Activated CD8-positive, alpha-beta T cell treated with anti-CD3 and anti-CD28 coated beads for 36 hours (primary cell): ENCODE results near the gene FYN. TPM values are rescaled to one million over a fixed set of nuclear protein-coding genes. Genes with fewer than 3 reads are reported as not detected.

Experiments used
- ATAC-seq: fragments of 200-7000 bp; cut with Tn5 transposase; one replicate; pipeline ENCODE4 v1.10.0; 2021; ENCODE audit warnings: mild to moderate bottlenecking, moderate library complexity
- CTCF ChIA-PET: fragments of 350-600 bp; sonication (Branson Sonifier 250); formaldehyde crosslinking; loops from one replicate; lab custom pipeline; 2021; ENCODE audit warnings: antibody characterized with exemption; lab: Charles Lee
- POLR2A ChIA-PET: fragments of 350-600 bp; sonication (Branson Sonifier 250); formaldehyde crosslinking; loops from one replicate; lab custom pipeline; 2021; ENCODE audit warnings: antibody characterized with exemption; lab: Charles Lee
- DNase-seq: peaks from one replicate; pipeline ENCODE4 v3.0.0-alpha.2; 2020
- H3K27ac Mint-ChIP-seq: one replicate; pipeline ENCODE4 v1.8.0; 2021; ENCODE audit warnings: mild to moderate bottlenecking, mixed read lengths
- H3K27me3 Mint-ChIP-seq: one replicate; pipeline ENCODE4 v1.8.0; 2021; ENCODE audit warnings: mixed read lengths
- H3K36me3 Mint-ChIP-seq: one replicate; pipeline ENCODE4 v1.8.0; 2021; ENCODE audit warnings: low read depth, mixed read lengths
- H3K4me1 Mint-ChIP-seq: one replicate; pipeline ENCODE4 v1.8.0; 2021; ENCODE audit warnings: low read depth, mixed read lengths
- H3K4me3 Mint-ChIP-seq: one replicate; pipeline ENCODE4 v1.8.0; 2021; ENCODE audit warnings: mild to moderate bottlenecking, moderate library complexity, mixed read lengths
- H3K9me3 Mint-ChIP-seq: one replicate; pipeline ENCODE4 v1.8.0; 2021; ENCODE audit warnings: mixed read lengths
- intact Hi-C: fragments of 100-400 bp; cut with micrococcal nuclease; formaldehyde crosslinking; loops from one replicate; pipeline ENCODE4 v1.10.0; 2022
- total RNA-seq, 2 experiments: library from RNA; stranded (reverse); gene quantifications; one replicate each; pipeline ENCODE4 v1.2.3, GENCODE V29; 2021
- TF ChIP-seq, protein P1 (sequence below): fragments of 200-600 bp; IDR thresholded peaks from one replicate; pipeline ENCODE4 v1.8.0; 2022; ENCODE audit warnings: antibody characterized with exemption, mild to moderate bottlenecking

FYN gene
- total RNA-seq, 2 experiments from 2014 or later = 384 to 386 TPM

DNA sequence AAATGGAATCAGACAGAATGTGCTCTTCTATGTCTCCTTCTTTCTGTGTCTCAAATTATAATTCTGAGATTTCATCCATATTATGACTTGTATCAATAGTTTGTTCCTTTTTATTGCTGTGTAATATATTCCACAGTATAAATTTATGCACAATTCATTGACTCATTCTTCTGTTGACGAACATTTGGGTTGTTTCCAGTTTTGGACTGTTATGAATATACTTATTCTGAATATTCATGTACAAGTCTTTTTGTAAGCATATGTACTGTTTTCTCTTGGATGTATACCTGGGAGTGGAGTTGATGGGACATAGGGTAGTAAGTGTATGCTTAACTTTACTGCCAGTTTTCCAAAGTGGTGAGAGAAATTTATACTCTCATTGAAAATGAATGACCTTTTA, 239.4 kb downstream of the FYN start:
- H3K4me1 Mint-ChIP-seq = no peaks in the 10 kb centered on the region
- no peak overlapping the region for H3K27ac Mint-ChIP-seq
- DNase-seq (no peak), ATAC-seq (no peak)
- intact Hi-C loops = no loop called here
- TF ChIP-seq, protein P1, sequence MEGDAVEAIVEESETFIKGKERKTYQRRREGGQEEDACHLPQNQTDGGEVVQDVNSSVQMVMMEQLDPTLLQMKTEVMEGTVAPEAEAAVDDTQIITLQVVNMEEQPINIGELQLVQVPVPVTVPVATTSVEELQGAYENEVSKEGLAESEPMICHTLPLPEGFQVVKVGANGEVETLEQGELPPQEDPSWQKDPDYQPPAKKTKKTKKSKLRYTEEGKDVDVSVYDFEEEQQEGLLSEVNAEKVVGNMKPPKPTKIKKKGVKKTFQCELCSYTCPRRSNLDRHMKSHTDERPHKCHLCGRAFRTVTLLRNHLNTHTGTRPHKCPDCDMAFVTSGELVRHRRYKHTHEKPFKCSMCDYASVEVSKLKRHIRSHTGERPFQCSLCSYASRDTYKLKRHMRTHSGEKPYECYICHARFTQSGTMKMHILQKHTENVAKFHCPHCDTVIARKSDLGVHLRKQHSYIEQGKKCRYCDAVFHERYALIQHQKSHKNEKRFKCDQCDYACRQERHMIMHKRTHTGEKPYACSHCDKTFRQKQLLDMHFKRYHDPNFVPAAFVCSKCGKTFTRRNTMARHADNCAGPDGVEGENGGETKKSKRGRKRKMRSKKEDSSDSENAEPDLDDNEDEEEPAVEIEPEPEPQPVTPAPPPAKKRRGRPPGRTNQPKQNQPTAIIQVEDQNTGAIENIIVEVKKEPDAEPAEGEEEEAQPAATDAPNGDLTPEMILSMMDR = no peak
- ChIA-PET CTCF (no interaction called here), POLR2A (no interaction called here)
- no peaks in the 10 kb centered on the region for H3K36me3 Mint-ChIP-seq
- H3K27me3 Mint-ChIP-seq = no peaks in the 10 kb centered on the region
- no peak overlapping the region for H3K4me3 Mint-ChIP-seq
- H3K9me3 Mint-ChIP-seq = peaks cover 4% of the 10 kb centered on the region

DNA sequence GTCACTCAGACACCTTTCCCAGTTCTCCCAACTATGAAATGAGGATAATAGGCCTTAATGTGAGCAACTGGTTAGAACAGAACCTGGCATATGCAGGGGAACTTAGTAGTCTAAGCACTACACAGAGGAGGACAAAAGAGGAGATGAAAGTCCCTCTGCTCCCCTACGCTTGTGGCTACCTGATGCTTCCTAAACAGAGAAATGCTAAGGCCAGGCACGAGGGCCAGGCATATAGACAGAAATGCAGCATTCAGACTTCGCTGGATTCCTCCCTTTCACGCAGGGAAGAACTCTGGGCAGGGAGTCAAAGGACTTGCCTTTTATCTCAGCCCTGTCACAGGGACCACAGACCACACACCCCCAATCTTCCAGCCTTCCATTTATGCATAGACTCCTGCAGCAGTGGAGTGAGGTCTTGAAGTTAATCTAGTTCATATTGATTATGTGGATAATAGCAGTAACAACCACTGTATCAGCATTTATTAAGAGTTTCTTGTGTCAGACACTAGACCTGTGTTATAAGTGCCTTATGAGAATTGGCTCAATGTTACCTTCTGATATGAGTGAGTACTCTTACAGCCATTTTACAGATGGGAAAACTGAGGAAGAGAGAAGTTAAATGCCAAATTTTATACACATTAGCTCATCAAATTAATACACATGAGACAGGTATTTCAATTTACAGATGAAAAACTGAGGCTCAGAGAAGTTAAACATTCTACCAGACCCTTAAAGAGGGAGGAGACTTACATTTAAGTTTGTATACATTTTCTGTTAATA, 240.6 kb downstream of the FYN start:
- CTCF ChIA-PET = no interaction called here
- no peak overlapping the region for H3K27ac Mint-ChIP-seq

DNA sequence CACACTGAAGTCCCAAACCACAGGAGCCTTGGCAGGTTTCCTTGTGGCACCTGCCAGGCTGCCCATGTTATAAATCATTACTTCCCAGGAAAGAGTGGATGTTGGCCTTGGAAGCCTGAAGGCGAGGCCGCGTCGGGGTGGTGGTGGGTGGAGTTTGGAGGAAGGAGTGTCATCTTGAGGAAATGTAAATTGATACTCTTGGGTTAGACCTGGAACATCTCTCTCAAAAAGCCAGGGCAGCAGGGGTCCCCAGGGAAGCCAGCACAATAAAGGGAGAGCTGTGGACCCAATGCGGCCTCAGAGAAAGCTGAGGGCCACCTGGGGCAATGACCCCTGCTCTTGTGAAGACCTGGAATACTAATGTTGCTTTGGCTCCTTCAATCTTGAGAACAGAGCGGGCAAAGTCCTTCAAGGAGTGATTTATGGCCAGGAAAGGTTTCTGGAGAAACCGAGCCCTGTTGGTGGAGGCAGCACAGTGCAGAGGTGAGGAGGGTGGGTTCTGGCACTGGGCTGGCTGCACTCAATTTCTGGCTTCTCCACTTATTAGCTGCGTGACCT, 241.3 kb downstream of the FYN start:
- Mint-ChIP-seq H3K9me3 (peaks cover 4% of the 10 kb centered on the region), H3K4me1 (no peaks in the 10 kb centered on the region), H3K27ac (no peak overlapping the region), H3K36me3 (no peaks in the 10 kb centered on the region), H3K27me3 (no peaks in the 10 kb centered on the region), H3K4me3 (no peak overlapping the region)
- ChIA-PET POLR2A (no interaction called here), CTCF (no interaction called here)
- DNase-seq (no peak), ATAC-seq (no peak)
- TF ChIP-seq, protein P1 = no peak
- intact Hi-C loops = no loop called here

More for the DNA sequence above, 240.6 kb downstream of the FYN start:
- Mint-ChIP-seq H3K4me3 (no peak overlapping the region), H3K9me3 (peaks cover 4% of the 10 kb centered on the region), H3K36me3 (no peaks in the 10 kb centered on the region), H3K4me1 (no peaks in the 10 kb centered on the region), H3K27me3 (no peaks in the 10 kb centered on the region)
- POLR2A ChIA-PET = no interaction called here
- TF ChIP-seq, protein P1 = no peak
- ATAC-seq (no peak), DNase-seq (no peak)
- intact Hi-C loops = no loop called here

DNA sequence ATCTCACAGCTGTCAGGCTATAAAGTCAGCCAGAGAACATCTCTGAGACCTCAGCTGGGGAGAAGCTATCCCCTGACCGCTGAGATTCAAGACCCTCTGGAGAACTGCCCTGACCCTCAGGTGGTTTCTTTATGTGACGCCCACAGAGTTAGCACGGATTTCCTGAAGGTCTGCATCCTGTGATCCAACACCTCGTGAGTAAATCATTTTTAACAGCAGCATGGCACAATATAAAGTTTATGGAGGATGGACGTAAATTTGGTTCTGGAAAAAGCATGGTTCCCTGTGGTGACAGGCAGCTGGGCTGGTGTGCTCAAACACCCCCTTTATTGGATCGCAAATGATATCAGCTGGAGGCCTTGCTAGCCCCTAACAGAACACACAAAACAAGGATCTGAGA, 242.2 kb downstream of the FYN start:
- ATAC-seq (no peak), DNase-seq (no peak)
- intact Hi-C loops = no loop called here
- Mint-ChIP-seq H3K4me3 (no peak overlapping the region), H3K27ac (no peak overlapping the region), H3K9me3 (peaks cover 4% of the 10 kb centered on the region), H3K36me3 (no peaks in the 10 kb centered on the region), H3K4me1 (no peaks in the 10 kb centered on the region), H3K27me3 (no peaks in the 10 kb centered on the region)
- POLR2A ChIA-PET = no interaction called here
- CTCF ChIA-PET = interaction anchor here (0.9 to 1.4 kb wide), 2 partner anchors 10 to 22 kb away, joined by 3 to 4 read pairs; no protein-coding TSS in a partner anchor
- TF ChIP-seq, protein P1 = no peak
